ENCODE results near the gene RAPSN.

The RAPSN gene

DNA sequence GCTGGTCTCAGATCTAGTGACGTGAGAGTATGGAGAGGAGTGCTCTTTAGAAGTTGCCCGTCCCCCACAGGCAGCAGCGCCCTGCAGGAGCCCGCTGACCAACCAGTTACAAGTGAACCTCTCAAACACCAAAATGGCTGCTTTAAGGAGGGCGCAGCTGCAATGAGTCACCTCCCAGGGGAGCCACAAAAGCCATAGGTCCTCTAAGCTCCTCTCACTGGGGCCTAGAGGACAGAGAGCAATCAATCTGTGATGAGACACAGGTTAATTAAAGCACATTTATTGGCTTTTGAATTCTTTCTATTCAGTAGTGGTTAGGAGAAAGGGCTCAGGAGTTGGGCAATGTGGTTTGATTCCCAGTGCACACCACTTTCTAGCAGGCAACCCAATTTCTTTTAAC lies 15.5 kb upstream of the RAPSN start:
- no peak for DNase-seq

DNA sequence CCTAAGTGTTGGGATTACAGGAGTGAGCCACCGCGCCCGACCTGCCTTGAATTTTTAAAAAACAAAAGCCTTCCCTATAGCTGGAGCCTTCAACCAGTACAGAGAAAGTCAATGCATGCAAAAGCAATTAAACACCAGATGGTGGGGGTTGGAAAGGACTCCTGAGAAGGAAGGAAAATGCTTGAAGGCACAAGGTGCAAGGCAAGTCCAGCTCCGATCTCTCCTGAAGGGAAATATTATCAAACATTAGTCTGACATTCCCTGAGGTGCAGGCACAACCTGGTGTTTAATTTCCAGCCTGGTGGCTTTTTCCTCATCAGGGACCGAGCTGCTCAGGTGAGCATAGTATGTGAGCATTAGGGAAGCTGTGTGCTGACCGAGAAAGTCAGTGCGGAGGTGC lies 12.9 kb upstream of the RAPSN start:
- DNase-seq, result no peak

GRCh38 chr11:47460571-47461235 lies 11.8 kb upstream of the RAPSN start:
- no peak for DNase-seq

DNA sequence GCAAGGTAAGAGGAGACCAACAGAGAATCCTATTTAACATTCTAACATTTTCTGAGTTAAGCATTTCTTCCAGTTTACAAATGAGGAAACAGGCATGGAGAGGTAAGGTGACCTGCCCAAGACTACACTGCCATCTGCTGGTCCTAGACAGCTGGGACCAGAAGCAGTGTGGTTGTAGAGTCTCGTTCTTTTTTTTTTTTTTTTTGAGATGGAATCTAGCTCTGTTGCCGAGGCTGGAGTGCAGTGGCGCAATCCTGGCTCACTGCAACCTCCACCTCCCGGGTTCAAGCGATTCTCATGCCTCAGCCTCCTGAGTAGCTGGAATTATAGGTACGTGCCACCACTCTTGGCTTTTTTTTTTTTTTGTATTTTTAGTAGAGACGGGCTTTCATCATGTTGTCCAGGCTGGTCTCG lies 5.3 kb upstream of the RAPSN start:
- DNase-seq, result peak; percentile 8

DNA sequence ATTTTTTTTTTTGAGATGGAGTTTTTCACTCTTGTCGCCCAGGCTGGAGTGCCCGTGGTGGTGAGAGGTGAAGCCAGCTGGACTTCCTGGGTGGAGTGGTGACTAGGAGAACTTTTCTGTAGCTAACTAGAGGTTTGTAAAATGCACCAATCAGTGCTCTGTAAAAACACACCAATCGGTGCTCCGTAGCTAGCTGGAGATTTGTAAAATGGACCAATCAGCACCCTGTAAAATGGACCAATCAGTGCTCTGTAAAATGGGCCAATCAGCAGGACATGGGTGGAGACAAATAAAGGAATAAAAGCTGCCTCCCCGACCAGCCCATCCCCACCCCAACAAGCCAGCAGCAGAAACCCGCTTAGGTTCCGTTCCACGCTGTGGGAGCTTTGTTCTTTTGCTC lies 4.4 kb upstream of the RAPSN start:
- no peak for DNase-seq

GRCh38 chr11:47451990-47452389 lies 3.1 kb upstream of the RAPSN start:
- no peak for DNase-seq

GRCh38 chr11:47451436-47451835 lies 2.5 kb upstream of the RAPSN start:
- DNase-seq, result no peak

DNA sequence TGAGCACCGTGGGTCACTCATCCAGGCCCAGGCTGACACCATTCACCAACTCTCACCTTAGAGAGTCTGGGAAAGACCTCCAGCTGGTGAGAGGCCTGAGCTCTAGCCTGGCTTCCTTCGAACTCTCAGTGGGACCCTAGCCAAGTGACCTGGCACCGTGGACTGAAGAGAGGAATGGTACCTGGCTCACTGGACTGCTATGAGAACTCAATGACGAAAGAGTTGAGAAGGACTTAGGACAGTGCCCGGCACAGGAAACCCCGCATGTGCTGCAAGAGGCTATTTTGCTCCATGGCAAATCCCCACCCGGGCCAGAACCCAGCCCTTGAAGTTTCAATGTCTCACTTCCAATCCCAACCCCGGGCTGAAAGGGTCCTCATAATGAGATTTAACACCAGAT lies 605 bp upstream of the RAPSN start:
- no peak for DNase-seq

DNA sequence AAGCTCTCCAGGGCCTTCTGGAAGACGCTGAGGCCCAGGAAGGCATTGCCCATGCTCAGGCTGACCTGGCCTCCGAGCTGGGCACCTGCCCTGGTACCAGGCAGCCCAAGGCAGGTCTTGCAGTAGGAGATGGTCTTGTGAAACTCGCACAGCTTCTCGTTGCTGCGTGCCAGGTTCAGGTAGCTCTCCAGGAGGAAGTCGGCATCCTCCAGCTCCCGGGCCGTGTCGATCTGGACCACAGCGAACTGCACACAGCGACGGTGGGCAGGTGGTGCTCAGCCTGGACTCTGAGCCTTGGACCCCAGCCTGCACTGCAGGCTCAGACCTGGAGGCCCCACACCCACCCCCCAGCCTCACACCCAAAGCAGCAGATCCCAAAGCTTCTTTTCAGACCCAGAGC lies 1.0 kb downstream of the RAPSN start:
- DNase-seq, result no peak

DNA sequence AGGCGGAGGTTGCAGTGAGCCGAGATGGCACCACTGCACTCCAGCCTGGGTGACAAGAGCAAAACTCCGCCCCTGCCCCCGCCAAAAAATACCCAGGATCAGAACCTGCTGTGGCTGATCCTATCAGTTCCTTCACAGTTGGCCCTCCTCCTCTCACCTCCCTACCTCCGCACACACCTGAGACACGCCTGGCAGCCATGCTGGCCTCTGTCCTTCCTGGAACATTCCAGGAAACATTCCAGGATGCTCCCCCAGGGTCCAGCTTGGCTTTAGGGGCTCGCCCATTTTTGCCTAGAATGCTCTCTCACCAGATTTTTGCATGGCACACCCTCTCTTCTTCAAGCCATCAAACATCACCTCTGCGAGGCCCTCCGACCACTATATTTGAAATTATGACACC lies 2.1 kb downstream of the RAPSN start:
- DNase-seq, result no peak

DNA sequence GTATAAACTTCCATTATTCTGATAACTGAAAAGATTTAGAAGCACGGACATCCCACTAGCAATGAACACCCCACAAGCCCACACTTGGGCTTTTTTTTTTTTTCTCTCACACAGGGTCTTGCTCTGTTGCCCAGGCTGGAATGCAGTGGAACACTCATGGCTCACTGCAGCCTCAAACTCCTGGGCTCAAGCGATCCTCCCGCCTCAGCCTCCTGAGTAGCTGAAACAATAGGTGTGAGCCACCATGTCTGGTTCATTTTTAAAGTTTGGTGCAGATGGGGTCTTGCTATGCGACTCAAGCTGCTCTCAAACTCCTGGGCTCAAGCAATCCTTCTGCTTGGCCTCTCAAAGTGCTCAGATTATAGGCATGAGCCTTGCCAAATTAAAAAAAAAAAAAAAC lies 3.1 kb downstream of the RAPSN start:
- no peak for DNase-seq

GRCh38 chr11:47443817-47444216 lies 5.1 kb downstream of the RAPSN start:
- no peak for DNase-seq

- no peak for DNase-seq
These were observed 5.8 kb downstream of the RAPSN start for GRCh38 chr11:47443028-47443700.

DNA sequence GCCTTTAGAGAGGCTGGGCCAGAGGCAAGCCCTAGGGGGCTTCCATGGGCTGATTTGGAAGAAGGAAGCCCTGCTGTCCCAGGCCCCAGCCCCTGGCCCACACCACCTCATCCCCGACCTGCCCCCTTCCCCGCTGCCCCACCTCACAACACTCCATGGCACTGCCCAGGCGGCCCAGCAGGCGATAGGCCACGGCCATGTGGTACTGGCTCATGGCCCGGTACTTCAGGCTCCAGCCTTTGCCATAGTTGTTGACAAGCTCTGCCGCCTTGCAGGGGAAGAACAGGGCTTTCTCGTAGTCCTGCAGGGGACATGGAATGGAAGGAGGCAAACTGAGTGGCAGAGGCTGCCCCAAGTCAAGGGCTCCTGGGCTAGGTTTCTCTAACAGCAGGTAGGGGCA lies 6.4 kb downstream of the RAPSN start:
- DNase-seq, result no peak

- no peak for DNase-seq
These were observed 7.5 kb downstream of the RAPSN start for GRCh38 chr11:47441421-47441820.

DNA sequence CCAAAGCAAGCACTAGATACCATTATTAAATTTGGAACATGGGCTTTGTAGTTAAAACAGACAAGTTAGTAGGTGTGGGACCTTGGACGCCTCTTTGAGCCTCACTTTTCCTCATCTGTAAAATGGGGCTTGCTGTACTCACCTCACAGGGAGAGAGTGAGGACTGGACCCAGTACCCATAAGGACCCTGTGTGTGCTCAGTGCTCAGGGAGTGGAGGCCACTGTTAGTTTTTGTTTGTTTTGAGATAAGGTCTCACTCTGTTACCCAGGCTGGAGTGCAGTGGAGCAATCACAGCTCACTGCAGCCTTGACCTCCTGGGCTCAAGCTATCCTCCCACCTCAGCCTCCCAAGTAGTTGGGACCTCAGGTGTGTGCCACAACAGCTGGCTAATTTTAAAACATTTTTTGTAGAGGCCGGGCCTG lies 8.9 kb downstream of the RAPSN start:
- DNase-seq, result no peak

- DNase-seq, result no peak
These were observed 10.2 kb downstream of the RAPSN start for GRCh38 chr11:47438721-47439120.

GRCh38 chr11:47437746-47438418 lies 11.1 kb downstream of the RAPSN start:
- no peak for DNase-seq

DNA sequence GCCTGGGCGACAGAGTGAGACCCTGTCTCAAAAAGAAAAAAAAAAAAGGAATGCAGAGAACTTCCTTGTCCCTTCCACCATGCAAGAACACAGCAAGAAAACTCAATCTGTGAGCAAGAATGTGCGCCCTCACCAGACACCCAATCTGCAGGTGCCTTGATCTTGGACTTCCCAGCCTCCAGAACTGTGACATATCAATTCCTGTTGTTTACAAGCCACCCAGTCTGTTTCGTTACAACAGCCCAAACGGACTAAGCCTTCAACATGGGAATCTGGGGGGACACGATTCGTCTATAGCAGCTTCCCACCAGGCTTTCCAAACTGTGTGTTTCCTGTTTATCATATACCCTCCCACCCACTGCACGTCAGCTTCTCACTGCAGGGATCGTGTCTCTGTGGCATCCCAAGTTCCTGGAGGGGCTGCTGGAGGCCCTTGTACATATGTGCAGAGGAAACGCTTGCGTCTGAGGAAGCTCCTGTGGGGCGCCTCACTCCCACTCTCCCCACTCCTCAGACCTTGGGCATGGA lies 11.7 kb downstream of the RAPSN start:
- DNase-seq, result no peak

DNA sequence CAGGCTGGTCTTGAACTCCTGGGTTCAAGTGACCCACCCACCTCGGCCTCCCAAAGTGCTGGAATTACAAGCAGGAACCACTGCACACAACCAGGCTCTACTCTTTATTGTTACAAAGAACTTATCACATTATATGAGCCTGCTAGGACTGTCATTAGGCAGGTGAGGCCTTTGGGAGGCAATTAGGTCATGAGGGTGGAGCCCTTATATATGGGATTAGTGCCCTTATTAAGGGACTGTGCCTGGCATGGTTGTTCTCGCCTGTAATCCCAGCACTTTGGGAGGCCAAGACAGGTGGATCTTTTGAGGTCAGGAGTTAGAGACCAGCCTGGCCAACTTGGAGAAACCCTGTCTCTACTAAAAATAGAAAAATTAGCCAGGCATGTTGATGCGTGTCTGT lies 12.2 kb downstream of the RAPSN start:
- DNase-seq, result no peak

DNA sequence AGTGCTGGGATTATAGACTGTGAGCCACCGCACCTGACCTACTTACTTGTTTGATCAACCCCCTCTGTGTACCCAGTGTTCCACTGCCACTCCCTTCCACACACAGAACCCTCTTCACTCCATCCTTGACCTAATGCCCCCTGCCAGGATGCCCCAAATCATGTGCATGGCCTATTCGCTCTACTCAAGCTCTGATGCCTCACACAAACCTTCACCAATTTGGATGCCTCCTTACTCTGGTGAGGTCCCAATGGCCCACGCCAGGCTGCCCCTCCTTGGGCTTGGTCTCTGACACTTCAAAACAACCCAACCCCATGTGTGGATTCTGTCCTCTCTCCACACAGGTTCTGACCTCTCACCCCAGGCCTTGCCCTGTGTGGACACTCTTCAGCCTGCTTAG lies 13.2 kb downstream of the RAPSN start:
- DNase-seq, result no peak

- no peak for DNase-seq
These were observed 14.7 kb downstream of the RAPSN start for GRCh38 chr11:47434011-47434786.

GRCh38 chr11:47433157-47433556 lies 15.8 kb downstream of the RAPSN start:
- no peak for DNase-seq

Measured in NK-92 treated with Interleukin-12 subunit alpha and Interleukin-12 subunit beta, amount 100 ng/mL, for 24 hours (cell line).